ENCODE measurements around the gene CLK2.
A peak's percentile ranks its signal among the peaks of the same experiment; 100 is the strongest.

CLK2 gene

DNA sequence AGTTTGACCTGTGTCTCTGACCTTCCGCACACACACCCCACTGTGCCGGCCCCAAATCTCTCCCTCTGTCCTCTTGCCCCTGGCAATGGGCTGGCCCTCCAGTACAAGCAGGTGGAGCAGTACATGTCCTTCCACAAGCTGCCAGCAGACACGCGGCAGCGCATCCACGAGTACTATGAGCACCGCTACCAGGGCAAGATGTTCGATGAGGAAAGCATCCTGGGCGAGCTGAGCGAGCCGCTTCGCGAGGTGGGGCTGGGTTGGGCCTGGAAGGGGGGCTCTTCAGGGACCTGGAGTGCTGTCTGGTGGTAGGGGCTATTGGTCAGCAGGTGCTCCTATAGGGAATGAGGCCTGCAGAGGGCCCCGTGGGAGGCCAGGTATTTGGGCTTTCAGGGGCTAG, 11.8 kb upstream of the CLK2 start:
- Histone ChIP-seq H3K4me3 (ENCODE audit: low read depth, low read length) (no peak overlapping the region), H3K9me3 (no peaks in the 10 kb centered on the region), H3K27me3 (no peaks in the 10 kb centered on the region), H3K36me3 (no peaks in the 10 kb centered on the region; the same call in none of the 2 replicates), H3K4me1 (no peaks in the 10 kb centered on the region)
- TF ChIP-seq, protein P1, sequence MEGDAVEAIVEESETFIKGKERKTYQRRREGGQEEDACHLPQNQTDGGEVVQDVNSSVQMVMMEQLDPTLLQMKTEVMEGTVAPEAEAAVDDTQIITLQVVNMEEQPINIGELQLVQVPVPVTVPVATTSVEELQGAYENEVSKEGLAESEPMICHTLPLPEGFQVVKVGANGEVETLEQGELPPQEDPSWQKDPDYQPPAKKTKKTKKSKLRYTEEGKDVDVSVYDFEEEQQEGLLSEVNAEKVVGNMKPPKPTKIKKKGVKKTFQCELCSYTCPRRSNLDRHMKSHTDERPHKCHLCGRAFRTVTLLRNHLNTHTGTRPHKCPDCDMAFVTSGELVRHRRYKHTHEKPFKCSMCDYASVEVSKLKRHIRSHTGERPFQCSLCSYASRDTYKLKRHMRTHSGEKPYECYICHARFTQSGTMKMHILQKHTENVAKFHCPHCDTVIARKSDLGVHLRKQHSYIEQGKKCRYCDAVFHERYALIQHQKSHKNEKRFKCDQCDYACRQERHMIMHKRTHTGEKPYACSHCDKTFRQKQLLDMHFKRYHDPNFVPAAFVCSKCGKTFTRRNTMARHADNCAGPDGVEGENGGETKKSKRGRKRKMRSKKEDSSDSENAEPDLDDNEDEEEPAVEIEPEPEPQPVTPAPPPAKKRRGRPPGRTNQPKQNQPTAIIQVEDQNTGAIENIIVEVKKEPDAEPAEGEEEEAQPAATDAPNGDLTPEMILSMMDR (IDR thresholded peaks at IDR 0.05; ENCODE audit: low read depth, low read length) = no peak
- no peak for DNase-seq

- no peaks in the 10 kb centered on the region; the same call in none of the 2 replicates for H3K36me3 ChIP-seq
Observed at GRCh38 chr1:155284476-155284875, 11.2 kb upstream of the CLK2 start.

DNA sequence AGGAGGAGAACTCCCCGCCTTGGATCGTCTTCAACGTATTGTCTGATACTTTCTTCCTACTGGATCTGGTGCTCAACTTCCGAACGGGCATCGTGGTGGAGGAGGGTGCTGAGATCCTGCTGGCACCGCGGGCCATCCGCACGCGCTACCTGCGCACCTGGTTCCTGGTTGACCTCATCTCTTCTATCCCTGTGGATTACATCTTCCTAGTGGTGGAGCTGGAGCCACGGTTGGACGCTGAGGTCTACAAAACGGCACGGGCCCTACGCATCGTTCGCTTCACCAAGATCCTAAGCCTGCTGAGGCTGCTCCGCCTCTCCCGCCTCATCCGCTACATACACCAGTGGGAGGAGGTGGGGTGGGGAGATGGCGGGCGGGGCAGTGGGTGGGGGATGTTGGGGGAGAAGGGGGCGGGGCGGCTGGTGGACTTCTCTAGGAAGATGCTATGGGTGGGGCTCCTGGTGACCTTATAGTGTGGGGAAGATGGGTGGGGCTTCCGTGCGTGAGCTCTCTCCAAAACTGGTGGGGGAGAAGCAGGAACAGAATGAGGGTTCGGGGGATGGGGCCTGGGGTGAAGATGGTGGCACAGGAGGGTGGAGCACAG, 9.3 kb upstream of the CLK2 start:
- Histone ChIP-seq H3K36me3 (no peaks in the 10 kb centered on the region; the same call in none of the 2 replicates), H3K9me3 (no peaks in the 10 kb centered on the region), H3K4me1 (no peaks in the 10 kb centered on the region), H3K4me3 (ENCODE audit: low read depth, low read length) (no peak overlapping the region), H3K27me3 (no peaks in the 10 kb centered on the region)
- TF ChIP-seq, protein P1 (IDR thresholded peaks at IDR 0.05; ENCODE audit: low read depth, low read length) = no peak
- DNase-seq = no peak

More at GRCh38 chr1:155284476-155284875, 11.2 kb upstream of the CLK2 start:
- DNase-seq = no peak
- no peaks in the 10 kb centered on the region for H3K4me1 ChIP-seq
- no peak overlapping the region for H3K4me3 ChIP-seq (ENCODE audit: low read depth, low read length)
- H3K27me3 ChIP-seq = no peaks in the 10 kb centered on the region
- TF ChIP-seq, protein P1 (IDR thresholded peaks at IDR 0.05; ENCODE audit: low read depth, low read length) = no peak
- no peaks in the 10 kb centered on the region for H3K9me3 ChIP-seq

GRCh38 chr1:155279268-155279667, 6.0 kb upstream of the CLK2 start:
- Histone ChIP-seq H3K27me3 (no peaks in the 10 kb centered on the region), H3K4me1 (no peaks in the 10 kb centered on the region), H3K9me3 (no peaks in the 10 kb centered on the region), H3K4me3 (ENCODE audit: low read depth, low read length) (no peak overlapping the region), H3K36me3 (no peaks in the 10 kb centered on the region)
- no peak for DNase-seq
- TF ChIP-seq, protein P1 (IDR thresholded peaks at IDR 0.05; ENCODE audit: low read depth, low read length) = no peak

GRCh38 chr1:155278689-155279160, 5.4 kb upstream of the CLK2 start:
- no peaks in the 10 kb centered on the region for H3K36me3 ChIP-seq
- DNase-seq = no peak
- TF ChIP-seq, protein P1 (IDR thresholded peaks at IDR 0.05; ENCODE audit: low read depth, low read length) = no peak
- no peaks in the 10 kb centered on the region for H3K27me3 ChIP-seq
- no peaks in the 10 kb centered on the region for H3K9me3 ChIP-seq
- H3K4me1 ChIP-seq = peaks cover 2% of the 10 kb centered on the region
- H3K4me3 ChIP-seq (ENCODE audit: low read depth, low read length) = peak overlapping the region; percentile 86

GRCh38 chr1:155277902-155278688, 4.8 kb upstream of the CLK2 start:
- DNase-seq = peak; percentile 66
- H3K36me3 ChIP-seq = no peaks in the 10 kb centered on the region
- TF ChIP-seq, protein P1 (IDR thresholded peaks at IDR 0.05; ENCODE audit: low read depth, low read length) = peak; percentile 63

More at GRCh38 chr1:155277902-155278688, 4.8 kb upstream of the CLK2 start:
- peak overlapping the region; percentile 86 for H3K4me3 ChIP-seq (ENCODE audit: low read depth, low read length)
- no peaks in the 10 kb centered on the region for H3K9me3 ChIP-seq
- no peaks in the 10 kb centered on the region for H3K27me3 ChIP-seq
- peaks cover 3% of the 10 kb centered on the region for H3K4me1 ChIP-seq

Data from BE2C (cell line).